H1 (cell line): Measurements from ENCODE around the gene GARNL3. TPM values are rescaled to one million over a fixed set of nuclear protein-coding genes. Genes with fewer than 3 reads are reported as not detected.
A peak's percentile ranks its signal among the peaks of the same experiment; 100 is the strongest.

Experiments used
- CTCF ChIA-PET: fragments of 300-600 bp; sonication (Branson Sonifier 250); formaldehyde crosslinking; loops from one replicate; lab custom pipeline; 2021; ENCODE audit not compliant: partially characterized antibody; lab: Charles Lee
- POLR2A ChIA-PET: fragments of 300-600 bp; sonication (Branson Sonifier 250); formaldehyde crosslinking; loops from one replicate; lab custom pipeline; 2021; ENCODE audit warnings: inconsistent platforms; ENCODE audit not compliant: partially characterized antibody; lab: Charles Lee
- DNase-seq, 2 experiments: peaks; one replicate each; pipeline versions ENCODE4 v3.0.0 to v3.0.0-alpha.2; 2010 to 2022; ENCODE audit warnings: low spot score in 2 of 2, low read depth in 1 of 2, mixed read lengths in 1 of 2
- FAIRE-seq: peaks from 2 replicates; lab custom pipeline; 2011; peaks lifted over from hg19 to GRCh38; lab: Jason Lieb, UNC
- H2AFZ ChIP-seq: 2 replicates; pipeline ENCODE4 v1.8.1; 2012; ENCODE audit warnings: low read length, inconsistent platforms
- H2AK5ac ChIP-seq: 2 replicates; pipeline ENCODE4 v1.6.1; 2013; ENCODE audit warnings: low read depth, low read length
- H2BK120ac ChIP-seq: replicated peaks from 2 replicates; pipeline ENCODE3; 2013; ENCODE audit warnings: low read depth, low read length, inconsistent platforms
- H2BK12ac ChIP-seq: 2 replicates; pipeline ENCODE4 v1.6.1; 2013; ENCODE audit warnings: low read depth, low read length
- H2BK15ac ChIP-seq: 2 replicates; pipeline ENCODE4 v1.6.1; 2013; ENCODE audit warnings: low read length
- H2BK20ac ChIP-seq: 2 replicates; pipeline ENCODE4 v1.6.1; 2013; ENCODE audit warnings: low read length
- H2BK5ac ChIP-seq: 2 replicates; pipeline ENCODE4 v1.6.1; 2013; ENCODE audit warnings: low read depth, low read length
- H3K14ac ChIP-seq: 2 replicates; pipeline ENCODE4 v1.6.1; 2013; ENCODE audit warnings: inconsistent platforms; ENCODE audit not compliant: insufficient read length
- H3K18ac ChIP-seq: 2 replicates; pipeline ENCODE4 v1.6.1; 2013; ENCODE audit warnings: low read length; ENCODE audit errors: extremely low read depth
- H3K23ac ChIP-seq: 2 replicates; pipeline ENCODE4 v1.6.1; 2013; ENCODE audit warnings: inconsistent platforms; ENCODE audit not compliant: insufficient read length
- H3K23me2 ChIP-seq: 2 replicates; pipeline ENCODE4 v1.6.1; 2013; ENCODE audit warnings: low read depth, low read length
- H3K27ac ChIP-seq: 2 replicates; pipeline ENCODE4 v1.6.1; 2011; ENCODE audit warnings: low read depth, low read length, inconsistent platforms
- H3K27me3 ChIP-seq, 4 experiments: replicated peaks in 1 of 4; 1 replicate in 1 of 4; 2 replicates in 3 of 4; pipeline versions ENCODE4 v1.6.1 to v1.8.1; 2011 to 2013; ENCODE audit warnings: low read length in 3 of 4, mild to moderate bottlenecking in 3 of 4, inconsistent platforms in 2 of 4, mixed read lengths in 2 of 4, moderate library complexity in 1 of 4; ENCODE audit not compliant: control insufficient read depth in 3 of 4, insufficient read depth in 3 of 4; ENCODE audit errors: extremely low read depth in 1 of 4
- H3K36me3 ChIP-seq, 4 experiments: 2 replicates each; pipeline versions ENCODE4 v1.6.1 to v1.8.1; 2011 to 2013; ENCODE audit warnings: mild to moderate bottlenecking in 4 of 4, low read length in 3 of 4, moderate library complexity in 2 of 4, control low read depth in 1 of 4, inconsistent platforms in 1 of 4; ENCODE audit not compliant: insufficient read depth in 4 of 4, control insufficient read depth in 2 of 4
- H3K4ac ChIP-seq: replicated peaks from 2 replicates; pipeline ENCODE3; 2013; ENCODE audit warnings: low read length, low read depth, mixed read lengths, inconsistent platforms; ENCODE audit not compliant: insufficient read length
- H3K4me1 ChIP-seq, 4 experiments: replicated peaks in 1 of 4; 1 replicate in 1 of 4; 2 replicates in 3 of 4; pipeline versions ENCODE4 v1.6.1 to v1.8.1; 2011 to 2013; ENCODE audit warnings: low read length in 3 of 4, inconsistent platforms in 2 of 4, mixed read lengths in 1 of 4; ENCODE audit not compliant: insufficient read depth in 4 of 4, control insufficient read depth in 3 of 4
- H3K4me2 ChIP-seq, 2 experiments: 2 replicates each; pipeline versions ENCODE4 v1.6.1 to v1.8.1; 2011 to 2013; ENCODE audit warnings: low read depth in 2 of 2, low read length in 2 of 2, control low read depth in 1 of 2, inconsistent platforms in 1 of 2, mild to moderate bottlenecking in 1 of 2; ENCODE audit not compliant: insufficient read depth in 1 of 2
- H3K4me3 ChIP-seq, 4 experiments: fragments of 200-600, 300-600 bp in 1 of 4; sonication (generic), shearing (Covaris generic), sonication (Bioruptor Twin) in 1 of 4; 2 replicates each; pipeline versions ENCODE4 v1.5.1 to v1.8.1; 2011 to 2016; ENCODE audit warnings: low read length in 4 of 4, low read depth in 3 of 4, control low read depth in 2 of 4, inconsistent platforms in 2 of 4, mild to moderate bottlenecking in 2 of 4, mixed read lengths in 1 of 4, moderate library complexity in 1 of 4; ENCODE audit not compliant: insufficient read depth in 2 of 4; ENCODE audit errors: extremely low read depth in 1 of 4
- H3K56ac ChIP-seq: replicated peaks from 2 replicates; pipeline ENCODE3; 2013; ENCODE audit warnings: low read depth, mild to moderate bottlenecking, mixed read lengths, low read length, inconsistent platforms; ENCODE audit not compliant: insufficient read length
- H3K79me1 ChIP-seq: 2 replicates; pipeline ENCODE4 v1.6.1; 2013; ENCODE audit warnings: low read depth, low read length, control low read depth
- H3K79me2 ChIP-seq, 2 experiments: 2 replicates each; pipeline versions ENCODE4 v1.6.1 to v1.8.1; 2012 to 2013; ENCODE audit warnings: low read length in 2 of 2, mild to moderate bottlenecking in 2 of 2, inconsistent platforms in 1 of 2; ENCODE audit not compliant: insufficient read depth in 2 of 2, control insufficient read depth in 1 of 2
- H3K9ac ChIP-seq, 4 experiments: replicated peaks in 1 of 4; 1 replicate in 1 of 4; 2 replicates in 3 of 4; pipeline versions ENCODE4 v1.6.1 to v1.8.1; 2011 to 2013; ENCODE audit warnings: low read depth in 3 of 4, low read length in 3 of 4, control low read depth in 2 of 4, mild to moderate bottlenecking in 2 of 4, moderate library complexity in 2 of 4, inconsistent platforms in 1 of 4; ENCODE audit errors: extremely low read depth in 1 of 4
- H3K9me3 ChIP-seq, 2 experiments: 2 replicates each; pipeline versions ENCODE4 v1.6.1 to v1.8.1; 2012 to 2013; ENCODE audit warnings: mild to moderate bottlenecking in 2 of 2, moderate library complexity in 2 of 2, control low read depth in 1 of 2, inconsistent platforms in 1 of 2, low read depth in 1 of 2, low read length in 1 of 2, mixed read lengths in 1 of 2; ENCODE audit not compliant: insufficient read depth in 2 of 2
- H4K20me1 ChIP-seq, 2 experiments: replicated peaks in 1 of 2; 2 replicates each; pipeline versions ENCODE3 to v1.8.1; 2011 to 2013; ENCODE audit warnings: inconsistent platforms in 2 of 2, low read length in 2 of 2, mild to moderate bottlenecking in 1 of 2; ENCODE audit not compliant: insufficient read depth in 2 of 2, control insufficient read depth in 1 of 2
- H4K5ac ChIP-seq: 2 replicates; pipeline ENCODE4 v1.6.1; 2013; ENCODE audit warnings: low read length, low read depth, mixed read lengths, inconsistent platforms; ENCODE audit not compliant: insufficient read length
- H4K8ac ChIP-seq: 2 replicates; pipeline ENCODE4 v1.8.0; 2013; ENCODE audit warnings: mild to moderate bottlenecking, moderate library complexity, low read length, inconsistent platforms; ENCODE audit not compliant: insufficient read depth; ENCODE audit errors: extremely low read depth
- H4K91ac ChIP-seq: replicated peaks from 2 replicates; pipeline ENCODE3; 2013; ENCODE audit warnings: low read length, mixed read lengths, inconsistent platforms; ENCODE audit not compliant: insufficient read length
- CTCF ChIP-seq, 3 experiments: IDR thresholded peaks; 1 replicate in 2 of 3; 2 replicates in 1 of 3; pipeline versions ENCODE4 v1.5.1 to v1.6.1; 2011; ENCODE audit warnings: low read length in 3 of 3, mild to moderate bottlenecking in 3 of 3, inconsistent platforms in 2 of 3, low read depth in 1 of 3, moderate library complexity in 1 of 3; ENCODE audit not compliant: insufficient read depth in 1 of 3; ENCODE audit errors: control extremely low read depth in 1 of 3
- RAD21 ChIP-seq, 2 experiments: IDR thresholded peaks in 1 of 2; conservative IDR thresholded peaks in 1 of 2; 2 replicates each; pipeline ENCODE4 v1.6.1; 2011; ENCODE audit warnings: low read depth in 2 of 2, low read length in 2 of 2, improper control_type of control experiment in 1 of 2, inconsistent platforms in 1 of 2, mild to moderate bottlenecking in 1 of 2, moderate library complexity in 1 of 2
- TCF12 ChIP-seq: IDR thresholded peaks from 2 replicates; pipeline ENCODE4 v1.6.1; 2011; ENCODE audit warnings: low read depth, mild to moderate bottlenecking, low read length
- WGBS, 2 experiments: shearing (Covaris generic) in 1 of 2; methylation state at CpG; one replicate each; pipeline versions ENCODE4 v1.1.6 to v1.1.7; 2013 to 2015; ENCODE audit warnings: low lambda C conversion rate in 2 of 2, mixed read lengths in 2 of 2, inconsistent platforms in 1 of 2, low coverage in 1 of 2, missing lambda C conversion rate in 1 of 2; ENCODE audit not compliant: insufficient replicate concordance in 2 of 2, insufficient coverage in 1 of 2, insufficient read length in 1 of 2; ENCODE audit errors: extremely low coverage in 1 of 2, missing lambda C conversion rate in 1 of 2; 5-methylcytosine and 5-hydroxymethylcytosine counted together
- polyA plus RNA-seq, 7 experiments: library from polyadenylated mRNA; depleted of rRNA in 3 of 7; stranded (reverse) in 5 of 7; unstranded in 2 of 7; fragments of >200 nt in 5 of 7; fragments of 200-250 nt in 2 of 7; gene quantifications; 1 replicate in 5 of 7; 2 replicates in 1 of 7; 4 replicates in 1 of 7; pipeline versions ENCODE4 v1.2.1 to v1.2.3, GENCODE V29; 2011 to 2013; ENCODE audit warnings: missing spikeins in 2 of 7, mixed read lengths in 2 of 7
- total RNA-seq: library from RNA; stranded (reverse); fragmentation: NEBNext Ultra II Directional; extraction: Animal tissue kit (Norgen Biotek cat#: 25700); gene quantifications from 2 replicates; pipeline ENCODE4 v1.2.1, GENCODE V29; 2021

The GARNL3 gene
- total and polyA plus RNA-seq, 2 of the 8 experiments (the other 6 are each of a cell fraction or from before 2014, with no cell fraction given) = 6.5 to 18.3 TPM

- no peaks in the 10 kb centered on the region for H3K4me1 ChIP-seq
- H4K91ac ChIP-seq = no peak overlapping the region
- H3K18ac ChIP-seq = no peak overlapping the region
- FAIRE-seq (no peak), DNase-seq (peak in 1 of 2 experiments; percentile 68)
- H3K27me3 ChIP-seq = no peaks in the 10 kb centered on the region
- H4K8ac ChIP-seq = no peak overlapping the region
- H3K4me2 ChIP-seq = no peak overlapping the region
- no peak overlapping the region for H3K14ac ChIP-seq
- H3K4me3 ChIP-seq = no peak overlapping the region
- H2AFZ ChIP-seq = no peak overlapping the region
- H2BK120ac ChIP-seq = no peak overlapping the region
- H3K9ac ChIP-seq = no peak overlapping the region
- H3K9me3 ChIP-seq = no peaks in the 10 kb centered on the region
- no peak overlapping the region for H2BK12ac ChIP-seq
- H4K20me1 ChIP-seq = no peaks in the 10 kb centered on the region
- H3K27ac ChIP-seq = no peak overlapping the region
- no peaks in the 10 kb centered on the region for H3K79me2 ChIP-seq
- no peak overlapping the region for H2BK5ac ChIP-seq
- H2BK20ac ChIP-seq = no peak overlapping the region
- H2AK5ac ChIP-seq = no peak overlapping the region
- H3K23ac ChIP-seq = no peak overlapping the region
- TF ChIP-seq TCF12 (no peak), CTCF (IDR thresholded peaks at IDR 0.05; ENCODE audit: control extremely low read depth in 1 of 3, insufficient read depth in 1 of 3, low read depth in 1 of 3, low read length in 3 of 3) (peak in 2 of 3 experiments; percentile 55 to 62; a peak in 2 of 4 replicates), RAD21 (IDR thresholded peaks at IDR 0.05 in 1 of 2, conservative IDR thresholded peaks at IDR 0.05 in 1 of 2; ENCODE audit: low read depth in 2 of 2, low read length in 2 of 2) (peak; percentile 54 to 71; a peak in 3 of 4 replicates)
- peaks cover 0 to 5% (median 1%) of the 10 kb centered on the region in 4 experiments; a peak in 4 of 8 replicates for H3K36me3 ChIP-seq
- no peaks in the 10 kb centered on the region for H3K23me2 ChIP-seq
- no peak overlapping the region for H3K56ac ChIP-seq
- POLR2A ChIA-PET = interaction anchor here (1.5 kb wide), 2 partner anchors 134 to 140 kb away, joined by 3 to 4 read pairs; partner anchors contain the start of genes LRSAM1 and RPL12
- H3K79me1 ChIP-seq = no peaks in the 10 kb centered on the region
- H4K5ac ChIP-seq = no peak overlapping the region
- CTCF ChIA-PET = interaction anchor here (0.6 to 2.9 kb wide), 22 partner anchors 10 to 174 kb away, joined by 3 to 9 read pairs (median 4); partner anchors contain the start of gene GARNL3
- no peak overlapping the region for H2BK15ac ChIP-seq
- H3K4ac ChIP-seq = no peak overlapping the region
- WGBS, 2 experiments = 77% methylated on average over 5 of the region's 5 CpGs; no CpG with 5 or more reads in 1 of the 2 experiments
Observed at GRCh38 chr9:127311239-127311741, 46.7 kb downstream of the GARNL3 start.
